ENCODE data around the gene ITGAX.
A peak's percentile ranks its signal among the peaks of the same experiment; 100 is the strongest.

GRCh38 chr16:31382485-31383161 lies 27.6 kb downstream of the ITGAX start:
- peak; percentile 57 to 68 for TF ChIP-seq CTCF (conservative IDR thresholded peaks at IDR 0.05 in 1 of 2, IDR thresholded peaks at IDR 0.05 in 1 of 2; ENCODE audit: low read depth in 1 of 2, low read length in 2 of 2)
- no peak for TF ChIP-seq EZH2 (IDR thresholded peaks at IDR 0.05; ENCODE audit: low read length, missing control alignments)
